Kidney epithelial cell (primary cell): ENCODE measurements around the gene SLC25A30. TPM values are rescaled to one million over a fixed set of nuclear protein-coding genes. Genes with fewer than 3 reads are reported as not detected.
"Not testable (repeated sequence)": the region's sequence is repeated elsewhere in the genome, so short reads cannot be mapped to it uniquely, and the experiment has no call there.

Experiments used
- DNase-seq: peaks from one replicate; pipeline ENCODE4 v3.0.0-alpha.2; 2010; ENCODE audit warnings: low read depth
- H3K27me3 ChIP-seq: 2 replicates; pipeline ENCODE4 v1.6.0; 2011; ENCODE audit warnings: low read length; ENCODE audit not compliant: control insufficient read depth, insufficient read depth
- H3K36me3 ChIP-seq: 2 replicates; pipeline ENCODE4 v1.5.1; 2011; ENCODE audit warnings: low read length; ENCODE audit not compliant: control insufficient read depth, insufficient read depth
- H3K4me3 ChIP-seq: 2 replicates; pipeline ENCODE4 v1.5.1; 2011; ENCODE audit warnings: low read depth, mild to moderate bottlenecking, control low read depth, low read length
- total RNA-seq: library from RNA; depleted of rRNA; stranded (reverse); fragments of >200 nt; gene quantifications from 2 replicates; pipeline ENCODE4 v1.2.3, GENCODE V29; 2015
- TF ChIP-seq, protein P1 (sequence below): IDR thresholded peaks from 2 replicates; pipeline ENCODE4 v1.5.1; 2011; ENCODE audit warnings: mild to moderate bottlenecking, moderate library complexity, low read length, control low read depth, inconsistent platforms; ENCODE audit not compliant: insufficient read depth, poor library complexity, severe bottlenecking

The SLC25A30 gene
- total RNA-seq, 1 donor from 2014 or later = 9.7 TPM

DNA sequence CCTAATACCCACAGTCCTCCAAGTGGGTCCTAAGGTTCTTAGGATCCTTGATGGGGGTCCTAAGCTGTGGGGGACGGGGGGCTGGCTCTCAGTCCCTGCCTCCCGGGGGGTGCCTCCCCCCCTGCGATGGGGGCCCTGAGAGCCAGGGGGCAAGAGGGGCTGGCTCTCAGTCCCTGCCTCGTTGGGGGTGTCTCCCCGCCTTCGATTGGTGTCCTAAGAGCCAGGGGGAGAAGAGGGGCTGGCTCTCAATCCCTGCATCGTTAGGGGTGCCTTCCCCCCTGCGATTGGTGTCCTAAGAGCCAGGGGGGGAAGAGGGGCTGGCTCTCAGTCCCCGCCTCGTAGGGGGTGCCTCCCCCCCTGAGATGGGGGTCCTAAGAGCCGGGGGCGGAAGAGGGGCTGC lies 37.0 kb downstream of the SLC25A30 start:
- TF ChIP-seq, protein P1, sequence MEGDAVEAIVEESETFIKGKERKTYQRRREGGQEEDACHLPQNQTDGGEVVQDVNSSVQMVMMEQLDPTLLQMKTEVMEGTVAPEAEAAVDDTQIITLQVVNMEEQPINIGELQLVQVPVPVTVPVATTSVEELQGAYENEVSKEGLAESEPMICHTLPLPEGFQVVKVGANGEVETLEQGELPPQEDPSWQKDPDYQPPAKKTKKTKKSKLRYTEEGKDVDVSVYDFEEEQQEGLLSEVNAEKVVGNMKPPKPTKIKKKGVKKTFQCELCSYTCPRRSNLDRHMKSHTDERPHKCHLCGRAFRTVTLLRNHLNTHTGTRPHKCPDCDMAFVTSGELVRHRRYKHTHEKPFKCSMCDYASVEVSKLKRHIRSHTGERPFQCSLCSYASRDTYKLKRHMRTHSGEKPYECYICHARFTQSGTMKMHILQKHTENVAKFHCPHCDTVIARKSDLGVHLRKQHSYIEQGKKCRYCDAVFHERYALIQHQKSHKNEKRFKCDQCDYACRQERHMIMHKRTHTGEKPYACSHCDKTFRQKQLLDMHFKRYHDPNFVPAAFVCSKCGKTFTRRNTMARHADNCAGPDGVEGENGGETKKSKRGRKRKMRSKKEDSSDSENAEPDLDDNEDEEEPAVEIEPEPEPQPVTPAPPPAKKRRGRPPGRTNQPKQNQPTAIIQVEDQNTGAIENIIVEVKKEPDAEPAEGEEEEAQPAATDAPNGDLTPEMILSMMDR = no peak

DNA sequence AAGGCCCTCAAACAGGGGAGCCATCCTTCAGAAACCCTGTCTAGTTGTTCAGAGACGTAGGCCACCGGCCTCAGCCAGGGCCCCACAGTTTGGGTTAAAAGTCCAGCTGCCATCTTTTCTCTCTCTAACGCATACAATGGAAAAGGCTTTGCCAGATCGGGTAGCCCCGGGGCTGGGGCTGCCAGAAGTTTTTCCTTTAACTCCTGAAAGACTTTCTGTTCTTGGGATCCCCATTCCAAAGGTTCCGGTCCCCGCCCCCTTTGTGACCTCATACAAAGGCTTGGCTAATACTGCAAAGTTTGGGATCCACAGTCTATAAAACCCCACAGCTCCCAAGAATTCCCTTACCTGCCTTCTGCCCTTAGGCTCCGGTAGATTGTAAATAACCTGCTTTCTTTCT lies 37.5 kb downstream of the SLC25A30 start:
- not testable (repeated sequence) for H3K4me3 ChIP-seq

More for the DNA sequence above, 37.0 kb downstream of the SLC25A30 start:
- no peak overlapping the region for H3K4me3 ChIP-seq
- H3K36me3 ChIP-seq = no peaks in the 10 kb centered on the region
- DNase-seq = no peak
- H3K27me3 ChIP-seq = no peaks in the 10 kb centered on the region

DNA sequence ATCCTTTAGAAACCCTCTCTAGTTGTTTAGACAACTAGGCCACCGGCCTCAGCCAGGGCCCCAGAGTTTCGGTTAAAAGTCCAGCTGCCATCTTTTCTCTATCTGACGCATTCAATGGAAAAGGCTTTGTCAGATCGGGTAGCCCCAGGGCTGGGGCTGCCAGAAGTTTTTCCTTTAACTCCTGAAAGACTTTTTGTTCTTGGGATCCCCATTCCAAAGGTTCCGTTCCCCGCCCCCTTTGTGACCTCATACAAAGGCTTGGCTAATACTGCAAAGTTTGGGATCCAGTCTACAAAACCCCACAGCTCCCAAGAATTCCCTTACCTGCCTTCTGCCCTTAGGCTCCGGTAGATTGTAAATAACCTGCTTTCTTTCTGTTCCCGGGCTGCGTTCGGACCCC lies 38.7 kb downstream of the SLC25A30 start:
- not testable (repeated sequence) for DNase-seq, H3K27me3 ChIP-seq, H3K4me3 ChIP-seq, H3K36me3 ChIP-seq

More for the DNA sequence above, 37.5 kb downstream of the SLC25A30 start:
- DNase-seq, H3K36me3 ChIP-seq, H3K27me3 ChIP-seq: not testable (repeated sequence)

DNA sequence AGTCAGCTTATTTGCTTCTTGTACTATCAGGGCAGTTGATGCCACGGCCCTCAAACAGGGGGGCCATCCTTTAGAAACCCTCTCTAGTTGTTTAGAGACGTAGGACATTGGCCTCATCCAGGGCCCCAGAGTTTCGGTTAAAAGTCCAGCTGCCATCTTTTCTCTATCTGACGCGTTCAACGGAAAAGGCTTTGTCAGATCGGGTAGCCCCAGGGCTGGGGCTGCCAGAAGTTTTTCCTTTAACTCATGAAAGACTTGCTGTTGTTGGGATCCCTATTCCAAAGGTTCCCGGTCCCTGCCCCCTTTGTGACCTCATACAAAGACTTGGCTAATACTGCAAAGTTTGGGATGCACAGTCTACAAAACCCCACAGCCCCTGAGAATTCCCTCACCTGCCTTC lies 39.4 kb downstream of the SLC25A30 start:
- not testable (repeated sequence) for H3K36me3 ChIP-seq

DNA sequence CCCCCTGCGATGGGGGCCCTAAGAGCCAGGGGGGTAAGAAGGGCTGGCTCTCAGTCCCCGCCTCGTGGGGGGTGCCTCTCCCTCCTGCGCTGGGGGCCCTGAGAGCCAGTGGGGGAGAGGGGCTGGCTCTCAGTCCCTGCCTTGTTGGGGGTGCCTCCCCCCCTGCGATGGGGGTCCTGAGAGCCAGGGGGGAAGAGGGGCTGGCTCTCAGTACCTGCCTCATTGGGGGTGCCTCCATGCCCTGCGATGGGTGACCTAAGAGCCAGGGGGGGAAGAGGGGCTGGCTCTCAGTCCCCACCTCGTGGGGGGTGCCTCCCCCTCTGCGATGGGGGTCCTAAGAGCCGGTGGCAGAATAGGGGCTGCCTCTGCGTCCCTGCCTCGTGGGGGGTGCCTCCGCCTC lies 40.9 kb downstream of the SLC25A30 start:
- H3K36me3 ChIP-seq, DNase-seq, H3K4me3 ChIP-seq, H3K27me3 ChIP-seq: not testable (repeated sequence)

More for the DNA sequence above, 39.4 kb downstream of the SLC25A30 start:
- H3K4me3 ChIP-seq, DNase-seq, H3K27me3 ChIP-seq: not testable (repeated sequence)

DNA sequence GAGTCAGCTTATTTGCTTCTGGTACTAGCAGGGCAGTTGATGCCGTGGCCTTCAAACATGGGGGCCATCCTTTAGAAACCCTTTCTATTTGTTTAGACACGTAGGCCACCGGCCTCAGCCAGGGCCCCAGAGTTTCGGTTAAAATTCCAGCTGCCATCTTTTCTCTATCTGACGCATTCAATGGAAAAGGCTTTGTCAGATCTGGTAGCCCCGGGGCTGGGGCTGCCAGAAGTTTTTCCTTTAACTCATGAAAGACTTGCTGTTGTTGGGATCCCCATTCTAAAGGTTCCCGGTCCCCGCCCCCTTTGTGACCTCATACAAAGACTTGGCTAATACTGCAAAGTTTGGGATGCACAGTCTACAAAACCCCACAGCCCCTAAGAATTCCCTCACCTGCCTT lies 41.5 kb downstream of the SLC25A30 start:
- H3K27me3 ChIP-seq, H3K4me3 ChIP-seq, DNase-seq, H3K36me3 ChIP-seq: not testable (repeated sequence)

DNA sequence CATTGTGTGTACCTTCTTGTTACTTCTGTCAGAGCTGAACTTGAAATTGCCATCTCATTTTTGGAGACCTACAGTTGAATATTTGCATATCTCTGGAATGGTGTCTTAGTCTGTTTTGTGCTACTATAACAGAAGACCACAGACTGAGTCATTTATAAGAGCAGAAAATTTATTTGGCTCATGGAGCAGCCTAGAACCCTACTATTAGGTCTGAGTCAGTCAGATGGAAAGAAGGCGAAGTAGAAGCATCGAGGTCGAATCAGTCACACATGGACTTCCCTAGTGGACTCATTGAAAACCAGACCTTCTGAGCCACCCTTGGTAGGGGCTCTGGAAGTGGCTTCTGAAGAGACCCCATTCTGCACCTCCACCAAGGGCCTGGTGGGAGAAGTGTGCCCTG lies 43.3 kb downstream of the SLC25A30 start:
- TF ChIP-seq, protein P1 = no peak
- H3K4me3 ChIP-seq = no peak overlapping the region
- DNase-seq = no peak
- no peaks in the 10 kb centered on the region for H3K27me3 ChIP-seq
- H3K36me3 ChIP-seq = no peaks in the 10 kb centered on the region

DNA sequence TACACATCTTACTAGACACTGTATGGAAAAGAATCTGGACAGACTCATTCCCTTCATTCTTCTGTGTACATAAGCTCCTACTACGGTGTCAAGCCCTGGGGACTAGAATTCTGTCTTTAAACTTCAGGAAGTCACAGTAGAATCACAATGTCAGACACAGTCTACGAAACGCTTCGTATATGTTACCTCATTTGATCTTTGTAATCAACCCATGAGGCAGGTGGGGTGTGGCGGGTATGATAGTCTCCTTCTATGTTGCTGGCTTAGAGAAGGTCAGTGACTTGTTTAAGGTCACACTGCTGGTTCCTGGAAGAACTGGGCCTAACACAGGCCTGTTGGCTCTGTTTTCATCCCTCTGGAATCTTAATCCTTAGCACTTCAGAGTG lies 45.0 kb downstream of the SLC25A30 start:
- no peak for DNase-seq
- TF ChIP-seq, protein P1 = no peak
- Histone ChIP-seq H3K4me3 (no peak overlapping the region), H3K27me3 (no peaks in the 10 kb centered on the region), H3K36me3 (no peaks in the 10 kb centered on the region)
